ENCODE measurements around the gene EMCN.
"Not testable (repeated sequence)": the region's sequence is repeated elsewhere in the genome, so short reads cannot be mapped to it uniquely, and the experiment has no call there.

Gene EMCN

GRCh38 chr4:100386270-100386669, 131.6 kb downstream of the EMCN start:
- H3K4me3 ChIP-seq (ENCODE audit: low read depth, low read length) = no peak overlapping the region
- H3K4me1 ChIP-seq (ENCODE audit: control insufficient read depth, insufficient read depth, low read length, unreplicated experiment) = no peaks in the 10 kb centered on the region
- H2AFZ ChIP-seq (ENCODE audit: low read length, unreplicated experiment) = no peak overlapping the region
- H3K79me2 ChIP-seq (ENCODE audit: control insufficient read depth, insufficient read depth, low read length, unreplicated experiment) = no peaks in the 10 kb centered on the region
- H3K27ac ChIP-seq (ENCODE audit: low read depth, low read length) = no peak overlapping the region
- no peaks in the 10 kb centered on the region for H3K27me3 ChIP-seq (ENCODE audit: insufficient read depth, low read length)
- H3K36me3 ChIP-seq (ENCODE audit: insufficient read depth, low read length) = no peaks in the 10 kb centered on the region

- H3K79me2 ChIP-seq (ENCODE audit: control insufficient read depth, insufficient read depth, low read length, unreplicated experiment); H3K27ac ChIP-seq (ENCODE audit: low read depth, low read length); H3K4me1 ChIP-seq (ENCODE audit: control insufficient read depth, insufficient read depth, low read length, unreplicated experiment); H2AFZ ChIP-seq (ENCODE audit: low read length, unreplicated experiment); H3K27me3 ChIP-seq (ENCODE audit: insufficient read depth, low read length); H3K4me3 ChIP-seq (ENCODE audit: low read depth, low read length); H3K36me3 ChIP-seq (ENCODE audit: insufficient read depth, low read length): not testable (repeated sequence)
Observed at GRCh38 chr4:100380401-100380800, 137.4 kb downstream of the EMCN start.

- no peaks in the 10 kb centered on the region for H3K36me3 ChIP-seq (ENCODE audit: insufficient read depth, low read length)
- no peak overlapping the region for H3K27ac ChIP-seq (ENCODE audit: low read depth, low read length)
- H3K4me3 ChIP-seq (ENCODE audit: low read depth, low read length) = no peak overlapping the region
- H2AFZ ChIP-seq (ENCODE audit: low read length, unreplicated experiment) = no peak overlapping the region
- no peaks in the 10 kb centered on the region for H3K27me3 ChIP-seq (ENCODE audit: insufficient read depth, low read length)
- no peaks in the 10 kb centered on the region for H3K79me2 ChIP-seq (ENCODE audit: control insufficient read depth, insufficient read depth, low read length, unreplicated experiment)
- H3K4me1 ChIP-seq (ENCODE audit: control insufficient read depth, insufficient read depth, low read length, unreplicated experiment) = no peaks in the 10 kb centered on the region
Observed at GRCh38 chr4:100379583-100380105, 138.2 kb downstream of the EMCN start.

GRCh38 chr4:100372432-100372831, 145.4 kb downstream of the EMCN start:
- H3K4me3 ChIP-seq (ENCODE audit: low read depth, low read length) = no peak overlapping the region
- no peaks in the 10 kb centered on the region for H3K4me1 ChIP-seq (ENCODE audit: control insufficient read depth, insufficient read depth, low read length, unreplicated experiment)
- H3K36me3 ChIP-seq (ENCODE audit: insufficient read depth, low read length) = no peaks in the 10 kb centered on the region
- H2AFZ ChIP-seq (ENCODE audit: low read length, unreplicated experiment) = no peak overlapping the region
- no peaks in the 10 kb centered on the region for H3K27me3 ChIP-seq (ENCODE audit: insufficient read depth, low read length)
- no peaks in the 10 kb centered on the region for H3K79me2 ChIP-seq (ENCODE audit: control insufficient read depth, insufficient read depth, low read length, unreplicated experiment)
- no peak overlapping the region for H3K27ac ChIP-seq (ENCODE audit: low read depth, low read length)

- H3K36me3 ChIP-seq (ENCODE audit: insufficient read depth, low read length) = no peaks in the 10 kb centered on the region
- H3K27ac ChIP-seq (ENCODE audit: low read depth, low read length) = no peak overlapping the region
- H3K27me3 ChIP-seq (ENCODE audit: insufficient read depth, low read length) = no peaks in the 10 kb centered on the region
- peak overlapping the region; percentile 5 for H2AFZ ChIP-seq (ENCODE audit: low read length, unreplicated experiment)
- H3K4me1 ChIP-seq (ENCODE audit: control insufficient read depth, insufficient read depth, low read length, unreplicated experiment) = no peaks in the 10 kb centered on the region
- H3K4me3 ChIP-seq (ENCODE audit: low read depth, low read length) = no peak overlapping the region
- H3K79me2 ChIP-seq (ENCODE audit: control insufficient read depth, insufficient read depth, low read length, unreplicated experiment) = no peaks in the 10 kb centered on the region
Observed at GRCh38 chr4:100369871-100370270, 148.0 kb downstream of the EMCN start.

GRCh38 chr4:100367451-100367850, 150.4 kb downstream of the EMCN start:
- H3K79me2 ChIP-seq (ENCODE audit: control insufficient read depth, insufficient read depth, low read length, unreplicated experiment) = no peaks in the 10 kb centered on the region
- no peaks in the 10 kb centered on the region for H3K27me3 ChIP-seq (ENCODE audit: insufficient read depth, low read length)
- H3K27ac ChIP-seq (ENCODE audit: low read depth, low read length) = no peak overlapping the region
- peaks cover 3% of the 10 kb centered on the region for H3K4me1 ChIP-seq (ENCODE audit: control insufficient read depth, insufficient read depth, low read length, unreplicated experiment)
- H3K36me3 ChIP-seq (ENCODE audit: insufficient read depth, low read length) = no peaks in the 10 kb centered on the region
- no peak overlapping the region for H2AFZ ChIP-seq (ENCODE audit: low read length, unreplicated experiment)
- H3K4me3 ChIP-seq (ENCODE audit: low read depth, low read length) = no peak overlapping the region

- Histone ChIP-seq H3K27me3 (ENCODE audit: insufficient read depth, low read length) (no peaks in the 10 kb centered on the region), H3K79me2 (ENCODE audit: control insufficient read depth, insufficient read depth, low read length, unreplicated experiment) (no peaks in the 10 kb centered on the region), H3K4me1 (ENCODE audit: control insufficient read depth, insufficient read depth, low read length, unreplicated experiment) (peaks cover 11% of the 10 kb centered on the region), H3K27ac (ENCODE audit: low read depth, low read length) (no peak overlapping the region), H2AFZ (ENCODE audit: low read length, unreplicated experiment) (no peak overlapping the region), H3K36me3 (ENCODE audit: insufficient read depth, low read length) (no peaks in the 10 kb centered on the region), H3K4me3 (ENCODE audit: low read depth, low read length) (no peak overlapping the region)
Observed at GRCh38 chr4:100366213-100366612, 151.6 kb downstream of the EMCN start.

- Histone ChIP-seq H3K36me3 (ENCODE audit: insufficient read depth, low read length) (no peaks in the 10 kb centered on the region), H3K79me2 (ENCODE audit: control insufficient read depth, insufficient read depth, low read length, unreplicated experiment) (no peaks in the 10 kb centered on the region), H3K27ac (ENCODE audit: low read depth, low read length) (no peak overlapping the region), H3K4me3 (ENCODE audit: low read depth, low read length) (no peak overlapping the region), H3K27me3 (ENCODE audit: insufficient read depth, low read length) (no peaks in the 10 kb centered on the region), H3K4me1 (ENCODE audit: control insufficient read depth, insufficient read depth, low read length, unreplicated experiment) (peaks cover 11% of the 10 kb centered on the region), H2AFZ (ENCODE audit: low read length, unreplicated experiment) (no peak overlapping the region)
Observed at GRCh38 chr4:100362366-100362765, 155.5 kb downstream of the EMCN start.

- H2AFZ ChIP-seq (ENCODE audit: low read length, unreplicated experiment) = no peak overlapping the region
- H3K27me3 ChIP-seq (ENCODE audit: insufficient read depth, low read length) = no peaks in the 10 kb centered on the region
- no peaks in the 10 kb centered on the region for H3K79me2 ChIP-seq (ENCODE audit: control insufficient read depth, insufficient read depth, low read length, unreplicated experiment)
- H3K27ac ChIP-seq (ENCODE audit: low read depth, low read length) = no peak overlapping the region
- H3K4me3 ChIP-seq (ENCODE audit: low read depth, low read length) = no peak overlapping the region
- H3K4me1 ChIP-seq (ENCODE audit: control insufficient read depth, insufficient read depth, low read length, unreplicated experiment) = peaks cover 11% of the 10 kb centered on the region
- H3K36me3 ChIP-seq (ENCODE audit: insufficient read depth, low read length) = no peaks in the 10 kb centered on the region
Observed at GRCh38 chr4:100361336-100361735, 156.5 kb downstream of the EMCN start.

- no peak overlapping the region for H3K4me3 ChIP-seq (ENCODE audit: low read depth, low read length)
- no peak overlapping the region for H3K27ac ChIP-seq (ENCODE audit: low read depth, low read length)
- no peaks in the 10 kb centered on the region for H3K36me3 ChIP-seq (ENCODE audit: insufficient read depth, low read length)
- no peaks in the 10 kb centered on the region for H3K79me2 ChIP-seq (ENCODE audit: control insufficient read depth, insufficient read depth, low read length, unreplicated experiment)
- peaks cover 11% of the 10 kb centered on the region for H3K4me1 ChIP-seq (ENCODE audit: control insufficient read depth, insufficient read depth, low read length, unreplicated experiment)
- H2AFZ ChIP-seq (ENCODE audit: low read length, unreplicated experiment) = no peak overlapping the region
- H3K27me3 ChIP-seq (ENCODE audit: insufficient read depth, low read length) = no peaks in the 10 kb centered on the region
Observed at GRCh38 chr4:100360211-100360610, 157.6 kb downstream of the EMCN start.

GRCh38 chr4:100359441-100359840, 158.4 kb downstream of the EMCN start:
- H3K36me3 ChIP-seq (ENCODE audit: insufficient read depth, low read length) = no peaks in the 10 kb centered on the region
- no peaks in the 10 kb centered on the region for H3K79me2 ChIP-seq (ENCODE audit: control insufficient read depth, insufficient read depth, low read length, unreplicated experiment)
- no peak overlapping the region for H3K4me3 ChIP-seq (ENCODE audit: low read depth, low read length)
- no peak overlapping the region for H2AFZ ChIP-seq (ENCODE audit: low read length, unreplicated experiment)
- no peak overlapping the region for H3K27ac ChIP-seq (ENCODE audit: low read depth, low read length)
- H3K27me3 ChIP-seq (ENCODE audit: insufficient read depth, low read length) = no peaks in the 10 kb centered on the region
- H3K4me1 ChIP-seq (ENCODE audit: control insufficient read depth, insufficient read depth, low read length, unreplicated experiment) = peaks cover 11% of the 10 kb centered on the region

All from ACC112 (cell line).